GM21367 (cell line): ENCODE data around the gene RNF130.
A peak's percentile ranks its signal among the peaks of the same experiment; 100 is the strongest.
"Not testable (repeated sequence)": the region's sequence is repeated elsewhere in the genome, so short reads cannot be mapped to it uniquely, and the experiment has no call there.

Source experiments
- ATAC-seq: cut with Tn5 transposase; IDR thresholded peaks from one replicate; pipeline ENCODE4 v1.9.1; 2021; ENCODE audit not compliant: unreplicated experiment

RNF130 gene

GRCh38 chr5:179980767-179981166 lies 90.8 kb downstream of the RNF130 start:
- no peak for ATAC-seq

- ATAC-seq: no peak
These were observed 92.8 kb downstream of the RNF130 start for GRCh38 chr5:179978792-179979191.

GRCh38 chr5:179975713-179976134 lies 95.8 kb downstream of the RNF130 start:
- ATAC-seq: no peak

GRCh38 chr5:179974946-179975712 lies 96.4 kb downstream of the RNF130 start:
- ATAC-seq: peak; percentile 50

GRCh38 chr5:179974246-179974945 lies 97.2 kb downstream of the RNF130 start:
- ATAC-seq: no peak

GRCh38 chr5:179973391-179973790 lies 98.2 kb downstream of the RNF130 start:
- ATAC-seq: no peak

- ATAC-seq: no peak
These were observed 102.4 kb downstream of the RNF130 start for GRCh38 chr5:179969110-179969509.

- ATAC-seq: no peak
These were observed 104.1 kb downstream of the RNF130 start for GRCh38 chr5:179967489-179967888.

- ATAC-seq: no peak
These were observed 107.5 kb downstream of the RNF130 start for GRCh38 chr5:179964015-179964414.

- ATAC-seq: no peak
These were observed 108.2 kb downstream of the RNF130 start for GRCh38 chr5:179963375-179963774.

- ATAC-seq: no peak
These were observed 111.2 kb downstream of the RNF130 start for GRCh38 chr5:179960204-179960831.

- ATAC-seq: no peak
These were observed 111.9 kb downstream of the RNF130 start for GRCh38 chr5:179959641-179960040.

GRCh38 chr5:179959118-179959517 lies 112.4 kb downstream of the RNF130 start:
- not testable (repeated sequence) for ATAC-seq

- no peak for ATAC-seq
These were observed 115.9 kb downstream of the RNF130 start for GRCh38 chr5:179955630-179956029.

GRCh38 chr5:179955062-179955461 lies 116.5 kb downstream of the RNF130 start:
- ATAC-seq: no peak

GRCh38 chr5:179954434-179954833 lies 117.1 kb downstream of the RNF130 start:
- ATAC-seq: no peak

- ATAC-seq: no peak
These were observed 117.6 kb downstream of the RNF130 start for GRCh38 chr5:179953987-179954386.

- ATAC-seq: no peak
These were observed 134.4 kb downstream of the RNF130 start for GRCh38 chr5:179936976-179937681.

GRCh38 chr5:179930788-179931473 lies 140.6 kb downstream of the RNF130 start:
- ATAC-seq: no peak

GRCh38 chr5:179927824-179928223 lies 143.7 kb downstream of the RNF130 start:
- no peak for ATAC-seq

- no peak for ATAC-seq
These were observed 144.9 kb downstream of the RNF130 start for GRCh38 chr5:179926657-179927056.
